GM12891 (cell line): ENCODE measurements around the gene CYP4A11.
"Not testable (repeated sequence)": the region's sequence is repeated elsewhere in the genome, so short reads cannot be mapped to it uniquely, and the experiment has no call there.

Source experiments
- POLR2A ChIP-seq: IDR thresholded peaks from 2 replicates; pipeline ENCODE4 v1.6.1; 2011; ENCODE audit warnings: low read depth, low read length, control low read depth
- POLR2AphosphoS5 ChIP-seq: IDR thresholded peaks from 2 replicates; pipeline ENCODE4 v1.6.1; 2011; ENCODE audit warnings: low read depth, low read length, control low read depth
- TAF1 ChIP-seq: IDR thresholded peaks from 2 replicates; pipeline ENCODE4 v1.6.1; 2011; ENCODE audit warnings: low read depth, low read length, control low read depth

DNA sequence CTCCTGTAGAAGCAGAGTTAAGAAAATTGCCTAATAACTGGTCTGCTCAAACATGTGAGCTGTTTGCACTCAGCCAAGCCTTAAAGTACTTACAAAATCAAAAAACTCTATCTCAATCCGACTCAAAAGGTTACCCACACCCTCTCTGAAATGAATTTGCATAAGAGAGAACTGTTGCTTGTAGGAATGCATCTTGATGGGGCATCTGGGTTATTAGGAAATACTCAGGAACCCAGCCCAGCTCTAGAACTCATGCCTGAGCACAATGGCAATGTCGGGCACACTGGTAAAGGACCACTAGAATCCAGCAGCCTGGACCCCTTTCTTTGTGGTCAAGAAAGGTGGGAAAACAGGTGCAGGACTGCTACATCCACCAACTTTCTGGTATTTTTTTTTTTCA, 6.4 kb upstream of the CYP4A11 start:
- TF ChIP-seq POLR2AphosphoS5, POLR2A, TAF1: not testable (repeated sequence)
